Activated T-helper 17 cell treated with anti-CD3 and anti-CD28 coated beads, Interleukin-2, amount 50 U/mL, for 72 hours (primary cell): ENCODE measurements around the gene DNAH2. TPM values are rescaled to one million over a fixed set of nuclear protein-coding genes. Genes with fewer than 3 reads are reported as not detected.

Experiments
- ATAC-seq: fragments of 150-1000 bp; cut with Tn5 transposase; replicated peaks from 2 replicates; pipeline ENCODE4 v1.10.0; 2021; ENCODE audit warnings: mild to moderate bottlenecking, moderate library complexity
- H3K27ac Mint-ChIP-seq: one replicate; pipeline ENCODE4 v1.8.0; 2022; ENCODE audit warnings: mixed read lengths
- H3K27me3 Mint-ChIP-seq: one replicate; pipeline ENCODE4 v1.8.0; 2022; ENCODE audit warnings: mixed read lengths
- H3K36me3 Mint-ChIP-seq: one replicate; pipeline ENCODE4 v1.8.0; 2022; ENCODE audit warnings: low read depth, mild to moderate bottlenecking, mixed read lengths
- H3K4me1 Mint-ChIP-seq: one replicate; pipeline ENCODE4 v1.8.0; 2022; ENCODE audit warnings: mixed read lengths
- H3K4me3 Mint-ChIP-seq: one replicate; pipeline ENCODE4 v1.8.0; 2022; ENCODE audit warnings: mild to moderate bottlenecking, mixed read lengths
- H3K9me3 Mint-ChIP-seq: one replicate; pipeline ENCODE4 v1.8.0; 2022; ENCODE audit warnings: mixed read lengths
- total RNA-seq, 2 donors: library from RNA; stranded (reverse); gene quantifications; one replicate each; pipeline ENCODE4 v1.2.3, GENCODE V29; 2022

Gene DNAH2
- total RNA-seq, 2 donors from 2014 or later = 0.06 TPM; not detected in 1

DNA sequence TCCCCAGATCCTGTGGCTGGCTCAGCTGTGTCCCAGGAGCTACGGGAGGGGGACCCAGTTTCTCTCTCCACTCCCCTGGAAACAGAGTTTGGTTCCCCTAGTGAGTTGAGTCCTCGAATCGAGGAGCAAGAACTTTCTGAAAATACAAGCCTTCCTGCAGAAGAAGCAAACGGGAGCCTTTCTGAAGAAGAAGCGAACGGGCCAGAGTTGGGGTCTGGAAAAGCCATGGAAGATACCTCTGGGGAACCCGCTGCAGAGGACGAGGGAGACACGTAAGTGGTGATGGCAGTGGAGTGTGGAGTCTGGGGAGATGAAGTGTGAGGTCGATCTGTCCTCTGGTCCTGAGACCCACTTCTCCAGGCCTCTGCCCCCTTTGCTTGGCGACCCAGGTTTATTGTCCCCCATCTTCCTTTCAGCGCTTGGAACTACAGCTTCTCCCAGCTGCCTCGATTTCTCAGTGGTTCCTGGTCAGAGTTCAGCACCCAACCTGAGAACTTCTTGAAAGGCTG, 28.7 kb upstream of the DNAH2 start:
- Mint-ChIP-seq H3K9me3 (no peaks in the 10 kb centered on the region), H3K27me3 (no peaks in the 10 kb centered on the region), H3K4me1 (peaks cover 13% of the 10 kb centered on the region), H3K36me3 (peaks cover 80% of the 10 kb centered on the region), H3K27ac (peak overlapping the region; percentile 100), H3K4me3 (peak overlapping the region; percentile 89)
- ATAC-seq = no peak

DNA sequence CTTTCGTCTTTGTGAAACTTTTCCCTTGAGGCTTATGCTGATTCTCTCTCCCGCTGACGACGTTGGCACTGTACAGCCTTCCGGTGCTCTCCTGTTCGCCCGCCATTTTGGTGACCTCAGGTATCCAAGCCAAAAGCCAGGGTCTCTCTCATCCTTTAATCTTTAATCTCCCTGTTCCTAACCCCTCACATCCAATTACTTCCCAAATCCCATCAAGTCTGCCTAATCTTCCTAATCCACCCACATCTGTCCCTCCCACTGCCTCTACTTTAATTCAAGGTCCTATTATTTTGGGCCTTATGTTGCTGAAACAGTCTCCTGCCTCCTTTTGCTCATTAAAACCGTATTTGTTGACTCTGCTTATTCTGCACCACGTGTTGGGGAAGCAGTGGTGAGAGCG, 22.0 kb upstream of the DNAH2 start:
- Mint-ChIP-seq H3K4me1 (no peaks in the 10 kb centered on the region), H3K4me3 (no peak overlapping the region), H3K9me3 (no peaks in the 10 kb centered on the region), H3K27me3 (no peaks in the 10 kb centered on the region), H3K36me3 (peaks cover 78% of the 10 kb centered on the region), H3K27ac (no peak overlapping the region)
- ATAC-seq = no peak

DNA sequence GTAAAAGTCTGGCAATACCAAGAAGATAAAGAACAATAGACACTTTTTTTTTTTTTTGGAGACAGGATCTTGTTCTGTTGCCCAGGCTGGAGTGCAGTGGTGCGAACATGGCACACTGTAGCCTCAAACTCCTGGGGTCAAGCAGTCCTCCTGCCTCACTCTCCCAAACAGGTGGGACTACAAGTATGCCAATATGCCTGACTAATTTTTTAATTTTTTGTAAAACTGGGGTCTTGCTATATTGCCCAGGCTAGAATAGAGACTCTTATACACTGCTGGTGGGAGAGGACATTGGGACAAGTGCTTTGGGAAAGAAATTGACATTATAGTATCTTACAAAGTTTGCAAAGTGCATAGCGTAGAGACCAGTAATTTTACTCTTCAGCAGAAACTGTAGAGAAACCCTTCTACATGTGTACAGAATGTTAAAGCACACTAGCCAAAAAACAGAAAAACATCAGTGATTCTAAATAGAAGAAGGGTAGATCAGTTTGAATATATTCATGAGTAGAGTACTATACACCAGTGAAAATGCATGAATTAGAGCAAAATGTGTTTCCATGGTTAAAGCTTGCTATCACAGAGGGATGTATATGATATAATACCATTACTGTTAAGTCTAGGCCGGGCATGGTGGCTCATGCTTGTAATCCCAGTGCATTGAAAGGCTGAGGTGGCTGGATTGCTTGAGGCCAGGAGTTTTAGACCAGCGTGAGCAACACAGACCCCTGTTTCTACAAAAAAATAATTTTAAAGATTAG, 19.5 kb upstream of the DNAH2 start:
- Mint-ChIP-seq H3K27me3 (peaks cover 2% of the 10 kb centered on the region), H3K27ac (no peak overlapping the region), H3K9me3 (no peaks in the 10 kb centered on the region), H3K4me1 (no peaks in the 10 kb centered on the region), H3K4me3 (no peak overlapping the region), H3K36me3 (peaks cover 79% of the 10 kb centered on the region)
- no peak for ATAC-seq

DNA sequence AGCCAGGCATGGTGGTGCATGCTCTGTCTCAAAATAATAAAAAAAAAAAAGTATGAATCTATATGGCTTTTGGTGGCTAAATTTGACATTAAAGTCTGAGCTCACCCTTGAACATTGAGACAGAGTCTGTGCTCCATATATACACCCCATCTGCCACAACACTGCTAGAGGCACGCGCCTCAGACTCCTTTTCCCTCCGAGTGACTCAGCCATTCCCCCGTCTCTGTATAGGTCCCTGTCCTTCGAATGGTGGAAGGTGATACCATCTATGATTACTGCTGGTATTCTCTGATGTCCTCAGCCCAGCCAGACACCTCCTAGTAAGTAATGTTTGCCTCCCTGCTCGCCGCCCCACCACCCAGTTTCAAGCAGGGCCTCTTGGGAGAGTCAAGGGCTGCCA, 17.0 kb upstream of the DNAH2 start:
- Mint-ChIP-seq H3K9me3 (no peaks in the 10 kb centered on the region), H3K27me3 (peaks cover 19% of the 10 kb centered on the region), H3K4me1 (peaks cover 11% of the 10 kb centered on the region), H3K4me3 (no peak overlapping the region), H3K27ac (no peak overlapping the region), H3K36me3 (peaks cover 74% of the 10 kb centered on the region)
- no peak for ATAC-seq

DNA sequence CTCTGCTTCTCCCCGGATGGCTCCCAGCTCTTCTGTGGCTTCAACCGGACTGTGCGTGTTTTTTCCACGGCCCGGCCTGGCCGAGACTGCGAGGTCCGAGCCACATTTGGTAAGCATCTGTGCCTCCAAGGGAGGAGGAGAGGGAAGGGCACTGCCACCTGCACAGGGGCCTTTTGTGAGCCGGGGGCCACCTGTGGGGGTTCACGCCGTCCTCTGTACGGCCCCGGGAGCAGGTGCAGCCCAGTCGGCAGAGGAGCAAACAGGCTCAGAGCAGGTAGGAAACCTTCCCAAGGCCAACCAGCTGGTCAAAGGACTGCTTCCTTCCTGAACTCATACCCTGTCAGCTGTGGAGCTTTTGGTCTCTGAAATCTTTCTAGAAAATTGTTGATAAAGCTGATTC, 15.9 kb upstream of the DNAH2 start:
- Mint-ChIP-seq H3K4me1 (peaks cover 11% of the 10 kb centered on the region), H3K9me3 (no peaks in the 10 kb centered on the region), H3K4me3 (no peak overlapping the region), H3K27me3 (peaks cover 31% of the 10 kb centered on the region), H3K27ac (no peak overlapping the region), H3K36me3 (peaks cover 62% of the 10 kb centered on the region)
- ATAC-seq = no peak

DNA sequence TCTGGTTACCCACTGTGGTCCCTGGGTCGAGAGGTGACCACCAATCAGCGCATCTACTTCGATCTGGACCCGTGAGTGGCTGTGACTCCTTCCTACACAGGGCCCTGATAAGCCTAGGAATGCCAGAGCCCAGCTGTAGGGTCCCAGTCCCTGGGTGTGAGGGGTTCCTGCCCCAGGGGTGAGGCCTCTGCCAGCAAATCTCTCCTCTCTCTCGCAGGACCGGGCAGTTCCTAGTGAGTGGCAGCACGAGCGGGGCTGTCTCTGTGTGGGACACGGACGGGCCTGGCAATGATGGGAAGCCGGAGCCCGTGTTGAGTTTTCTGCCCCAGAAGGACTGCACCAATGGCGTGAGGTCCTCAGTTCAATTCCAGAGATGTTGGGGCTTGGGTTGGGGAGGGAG, 14.8 kb upstream of the DNAH2 start:
- Mint-ChIP-seq H3K27ac (no peak overlapping the region), H3K4me3 (no peak overlapping the region), H3K9me3 (no peaks in the 10 kb centered on the region), H3K36me3 (peaks cover 54% of the 10 kb centered on the region), H3K4me1 (peaks cover 11% of the 10 kb centered on the region), H3K27me3 (peaks cover 35% of the 10 kb centered on the region)
- ATAC-seq = no peak

DNA sequence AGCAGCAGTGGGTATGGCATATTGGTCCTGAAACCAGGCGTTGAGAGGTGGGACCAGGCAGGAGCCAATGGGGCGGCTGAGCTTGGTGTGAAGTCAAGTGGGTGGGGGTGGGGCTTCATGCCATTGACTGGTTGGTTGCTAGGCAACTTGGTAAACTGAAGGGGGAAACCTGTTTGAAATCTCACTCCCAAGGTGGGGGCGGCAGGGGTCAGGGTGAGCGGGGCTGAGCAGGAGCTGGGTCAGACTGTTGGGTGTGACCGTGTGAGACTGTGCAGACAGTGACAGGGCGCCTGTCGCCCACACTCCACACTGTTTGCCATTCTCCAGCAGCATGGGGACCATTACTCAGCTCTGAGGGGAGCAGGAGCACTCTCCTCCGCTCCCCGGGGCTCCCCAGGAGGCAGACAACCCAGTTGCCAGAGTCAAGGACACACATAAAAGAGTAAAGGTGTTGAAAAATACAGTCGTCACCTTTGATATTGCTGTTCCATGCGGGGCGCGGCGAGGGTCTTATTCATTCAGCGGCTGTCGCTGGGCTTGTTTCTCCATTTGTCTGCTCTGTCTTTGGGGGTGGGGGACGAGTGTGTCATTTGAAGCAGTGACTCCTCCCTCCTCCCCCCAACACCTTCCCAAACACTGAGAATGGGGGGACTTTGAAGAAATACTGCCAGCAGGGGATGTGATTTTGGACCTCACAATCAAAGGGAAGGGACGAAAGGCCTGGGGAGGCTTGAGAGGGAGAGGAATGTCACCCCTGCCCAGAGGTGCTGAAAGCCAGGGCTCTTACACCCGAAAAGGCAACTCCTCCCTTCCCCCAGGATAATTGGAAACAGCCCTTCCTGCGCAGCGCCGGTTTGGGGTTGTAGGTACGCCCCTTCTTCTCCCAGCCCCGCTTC, 13.7 kb upstream of the DNAH2 start:
- Mint-ChIP-seq H3K4me1 (peaks cover 11% of the 10 kb centered on the region), H3K36me3 (peaks cover 48% of the 10 kb centered on the region), H3K27me3 (peaks cover 39% of the 10 kb centered on the region), H3K27ac (no peak overlapping the region), H3K9me3 (no peaks in the 10 kb centered on the region), H3K4me3 (peak overlapping the region; percentile 63)
- peak; percentile 29 for ATAC-seq

DNA sequence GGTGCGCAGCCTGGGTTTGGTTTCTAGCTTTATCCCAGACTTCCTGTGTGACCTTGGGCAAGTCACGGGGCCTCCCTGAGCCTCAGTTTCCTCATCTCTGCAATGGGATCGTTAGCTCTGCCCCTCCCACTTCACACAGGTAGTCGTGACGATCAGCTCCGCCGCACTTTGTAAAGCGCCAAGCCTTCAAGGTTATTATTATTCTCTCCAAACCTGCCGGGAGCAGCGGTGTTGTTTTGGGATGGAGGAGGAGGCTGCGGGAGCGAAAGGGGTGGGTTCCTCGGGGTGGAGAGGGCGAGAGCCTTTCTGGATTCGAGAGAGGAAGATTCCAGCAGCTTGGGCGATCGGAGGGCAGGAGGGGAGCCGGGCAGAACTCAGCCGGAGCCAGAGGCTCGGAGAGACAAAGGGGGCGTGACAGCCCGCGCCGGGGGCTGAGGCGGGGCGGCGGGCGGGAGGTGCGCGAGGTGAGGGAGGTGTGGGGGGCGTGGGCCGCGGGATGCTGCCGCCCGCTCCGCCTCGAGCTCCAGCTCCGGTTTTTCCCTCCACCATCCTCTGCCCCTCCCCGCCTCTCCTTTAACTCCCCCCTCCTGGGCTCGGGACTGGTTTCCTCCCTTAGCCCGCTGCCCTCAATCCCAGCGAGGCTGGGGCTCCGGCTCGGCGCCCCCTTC, 12.8 kb upstream of the DNAH2 start, which contains the start of gene EFNB3:
EFNB3 (plus strand) TSS at position 602 of the 668 bp plus-strand sequence. CDS start 397 bp downstream, outside the sequence.
- H3K4me3 Mint-ChIP-seq = peak within 1 kb of the TSS; percentile 63
- ATAC-seq = peak; percentile 23
- H3K27me3 Mint-ChIP-seq = peaks cover 41% of the 10 kb centered on the region
- peaks cover 47% of the 10 kb centered on the region for H3K36me3 Mint-ChIP-seq
- no peaks in the 10 kb centered on the region for H3K9me3 Mint-ChIP-seq
- H3K27ac Mint-ChIP-seq = no peak within 1 kb of the TSS
- H3K4me1 Mint-ChIP-seq = peaks cover 11% of the 10 kb centered on the region

DNA sequence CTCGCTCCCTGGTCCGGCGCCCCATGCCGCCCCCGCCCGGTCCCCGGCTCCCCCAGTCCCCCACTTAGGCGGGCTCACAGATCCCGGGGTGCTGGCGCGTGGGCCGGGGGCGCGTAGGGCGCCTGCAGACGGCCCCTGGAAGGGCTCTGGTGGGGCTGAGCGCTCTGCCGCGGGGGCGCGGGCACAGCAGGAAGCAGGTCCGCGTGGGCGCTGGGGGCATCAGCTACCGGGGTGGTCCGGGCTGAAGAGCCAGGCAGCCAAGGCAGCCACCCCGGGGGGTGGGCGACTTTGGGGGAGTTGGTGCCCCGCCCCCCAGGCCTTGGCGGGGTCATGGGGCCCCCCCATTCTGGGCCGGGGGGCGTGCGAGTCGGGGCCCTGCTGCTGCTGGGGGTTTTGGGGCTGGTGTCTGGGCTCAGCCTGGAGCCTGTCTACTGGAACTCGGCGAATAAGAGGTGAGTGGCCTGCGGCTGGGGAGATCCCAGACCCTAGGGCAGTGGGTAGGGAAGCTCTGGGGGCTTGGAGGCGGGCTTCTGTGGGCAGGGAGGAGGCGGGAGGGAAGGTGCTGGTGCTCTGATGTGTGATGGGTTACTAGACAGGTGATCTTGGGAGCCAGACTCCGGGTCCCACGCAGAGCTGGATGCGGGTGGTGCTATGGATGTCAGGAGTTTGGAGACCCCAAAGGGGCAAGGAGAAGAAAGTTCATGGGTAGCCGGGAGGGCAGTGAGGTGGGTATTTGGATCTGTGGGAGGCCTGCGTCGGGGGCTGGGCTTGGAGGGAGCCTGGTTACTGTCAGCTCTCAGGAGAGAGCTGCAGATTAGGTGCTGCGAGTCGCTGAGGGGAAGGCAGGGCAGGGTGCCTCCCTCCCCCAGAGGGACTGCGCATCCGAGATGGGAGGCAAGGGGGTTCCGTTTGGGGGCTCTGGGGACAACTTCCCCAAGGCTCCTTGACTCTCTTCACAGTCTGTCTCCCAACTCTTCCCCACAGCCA, 12.0 kb upstream of the DNAH2 start:
- no peak for ATAC-seq
- no peaks in the 10 kb centered on the region for H3K9me3 Mint-ChIP-seq
- H3K36me3 Mint-ChIP-seq = peaks cover 39% of the 10 kb centered on the region
- H3K27me3 Mint-ChIP-seq = peaks cover 48% of the 10 kb centered on the region
- H3K4me1 Mint-ChIP-seq = peaks cover 17% of the 10 kb centered on the region
- no peak overlapping the region for H3K4me3 Mint-ChIP-seq
- H3K27ac Mint-ChIP-seq = no peak overlapping the region

DNA sequence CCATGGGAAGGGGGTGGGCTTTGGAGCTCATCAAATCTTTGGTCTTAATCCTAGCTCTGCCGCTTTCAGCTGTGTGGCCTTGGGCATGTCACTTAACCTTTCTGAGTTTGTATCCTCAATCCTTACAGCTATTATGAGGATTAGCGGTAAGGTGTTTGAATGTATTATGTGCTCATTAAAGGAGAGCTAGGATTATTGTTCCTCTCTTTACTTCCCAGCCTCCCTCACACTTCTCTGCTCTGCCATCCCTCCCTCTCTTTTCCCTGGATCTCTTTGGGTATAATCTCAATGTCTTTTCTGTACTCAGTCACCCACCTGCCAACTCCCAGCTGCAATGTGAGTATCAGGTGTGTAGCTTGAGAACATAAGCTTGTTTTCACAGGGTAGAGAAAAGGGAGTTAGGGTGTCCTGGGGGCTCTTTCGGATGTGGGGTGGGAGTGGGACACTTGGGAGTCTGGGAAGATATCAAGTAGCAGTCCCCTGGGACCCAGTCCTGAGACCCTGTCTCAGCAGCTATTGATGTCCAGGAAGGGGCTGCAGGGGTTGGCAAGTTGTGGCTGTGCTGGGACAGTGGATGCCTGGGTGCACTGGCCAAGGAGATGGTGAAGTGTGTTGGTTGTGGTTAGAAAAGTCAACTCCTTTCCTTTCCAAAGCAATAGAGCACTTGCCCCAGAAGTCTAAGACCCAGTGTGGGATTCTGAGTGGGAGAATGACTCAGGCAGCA, 10.8 kb upstream of the DNAH2 start:
- peaks cover 57% of the 10 kb centered on the region for H3K27me3 Mint-ChIP-seq
- ATAC-seq = no peak
- H3K4me3 Mint-ChIP-seq = no peak overlapping the region
- H3K9me3 Mint-ChIP-seq = no peaks in the 10 kb centered on the region
- no peak overlapping the region for H3K27ac Mint-ChIP-seq
- H3K4me1 Mint-ChIP-seq = peaks cover 20% of the 10 kb centered on the region
- peaks cover 26% of the 10 kb centered on the region for H3K36me3 Mint-ChIP-seq

DNA sequence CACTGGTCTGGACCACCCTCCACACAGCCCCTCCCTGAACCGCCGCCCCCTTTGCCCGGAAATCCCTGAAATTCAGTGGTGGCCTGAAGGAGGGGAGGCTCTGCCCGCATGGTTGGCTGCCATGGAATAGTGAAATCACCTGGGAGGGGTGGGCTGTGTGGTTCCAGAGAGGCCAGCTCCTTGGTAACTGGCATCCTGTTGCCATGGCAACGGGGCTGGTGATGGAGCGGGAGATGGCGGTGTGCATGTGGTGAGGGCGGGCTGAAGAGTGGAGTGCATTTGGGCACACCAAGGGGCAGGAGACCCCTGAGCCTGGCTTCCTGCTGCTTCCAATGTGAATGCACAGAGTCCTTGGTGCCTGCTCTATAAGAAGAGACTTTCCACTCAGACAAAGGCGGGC, 10.1 kb upstream of the DNAH2 start:
- Mint-ChIP-seq H3K27me3 (peaks cover 57% of the 10 kb centered on the region), H3K36me3 (peaks cover 20% of the 10 kb centered on the region), H3K4me1 (peaks cover 22% of the 10 kb centered on the region), H3K27ac (no peak overlapping the region), H3K9me3 (no peaks in the 10 kb centered on the region), H3K4me3 (no peak overlapping the region)
- no peak for ATAC-seq

DNA sequence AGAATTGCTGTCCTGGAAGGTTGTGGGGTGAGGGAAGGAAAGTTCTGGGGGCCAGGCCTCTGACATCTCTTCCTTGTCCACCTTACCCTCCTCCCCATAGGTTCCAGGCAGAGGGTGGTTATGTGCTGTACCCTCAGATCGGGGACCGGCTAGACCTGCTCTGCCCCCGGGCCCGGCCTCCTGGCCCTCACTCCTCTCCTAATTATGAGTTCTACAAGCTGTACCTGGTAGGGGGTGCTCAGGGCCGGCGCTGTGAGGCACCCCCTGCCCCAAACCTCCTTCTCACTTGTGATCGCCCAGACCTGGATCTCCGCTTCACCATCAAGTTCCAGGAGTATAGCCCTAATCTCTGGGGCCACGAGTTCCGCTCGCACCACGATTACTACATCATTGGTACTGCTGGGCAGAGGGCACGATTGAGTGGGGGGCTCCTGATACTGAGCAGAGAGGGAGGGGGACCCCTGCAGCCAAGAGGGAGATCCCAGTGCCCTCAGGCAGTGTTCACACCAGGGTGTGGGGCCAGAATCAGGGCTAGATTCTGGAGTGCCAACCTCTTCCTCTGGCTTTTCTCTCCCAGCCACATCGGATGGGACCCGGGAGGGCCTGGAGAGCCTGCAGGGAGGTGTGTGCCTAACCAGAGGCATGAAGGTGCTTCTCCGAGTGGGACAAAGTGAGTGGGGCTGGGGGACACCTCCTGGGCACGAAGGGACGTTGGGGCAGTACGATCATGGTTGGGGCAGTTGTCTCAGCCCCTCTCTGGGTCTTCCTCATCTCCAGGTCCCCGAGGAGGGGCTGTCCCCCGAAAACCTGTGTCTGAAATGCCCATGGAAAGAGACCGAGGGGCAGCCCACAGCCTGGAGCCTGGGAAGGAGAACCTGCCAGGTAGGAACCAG, 9.4 kb upstream of the DNAH2 start:
- peaks cover 25% of the 10 kb centered on the region for H3K4me1 Mint-ChIP-seq
- H3K27ac Mint-ChIP-seq = no peak overlapping the region
- no peak overlapping the region for H3K4me3 Mint-ChIP-seq
- peaks cover 13% of the 10 kb centered on the region for H3K36me3 Mint-ChIP-seq
- no peak for ATAC-seq
- peaks cover 62% of the 10 kb centered on the region for H3K27me3 Mint-ChIP-seq
- no peaks in the 10 kb centered on the region for H3K9me3 Mint-ChIP-seq
